Measurements from ENCODE around the gene ADSL.

- no peak for TF ChIP-seq CTCF (conservative IDR thresholded peaks at IDR 0.05)
- TF ChIP-seq ZFX (IDR thresholded peaks at IDR 0.05), result no peak
Observed at GRCh38 chr22:40401981-40402406, 55.7 kb downstream of the ADSL start.

All from C4-2B (cell line).